Endothelial cell of umbilical vein (primary cell): Measurements from ENCODE around the gene AKAP6. TPM values are rescaled to one million over a fixed set of nuclear protein-coding genes. Genes with fewer than 3 reads are reported as not detected.

Experiments
- BruUV-seq: library from RNA; stranded (reverse); fragments of 400-500 nt; replicated peaks from 2 replicates; lab custom pipeline; 2021; lab: Mats Ljungman, UMichigan
- CTCF ChIA-PET: fragments of 300-600, 350-600 bp; sonication (Branson Sonifier 250); formaldehyde crosslinking; loops from one replicate; lab custom pipeline; 2021; ENCODE audit warnings: antibody characterized with exemption, inconsistent platforms; lab: Charles Lee
- POLR2A ChIA-PET: fragments of 300-600, 350-600 bp; sonication (Branson Sonifier 250); formaldehyde crosslinking; loops from one replicate; lab custom pipeline; 2021; ENCODE audit warnings: antibody characterized with exemption, inconsistent platforms; lab: Charles Lee
- DNase-seq: peaks from one replicate; pipeline ENCODE4 v3.0.0-alpha.2; 2011; ENCODE audit warnings: low read depth, low spot score
- FAIRE-seq: peaks from 2 replicates; lab custom pipeline; 2011; peaks lifted over from hg19 to GRCh38; lab: Jason Lieb, UNC
- H2AFZ ChIP-seq: 2 replicates; pipeline ENCODE4 v1.6.0; 2012; ENCODE audit warnings: low read depth, low read length, control low read depth, inconsistent platforms
- H3K27ac ChIP-seq: 2 replicates; pipeline ENCODE4 v1.5.1; 2011; ENCODE audit warnings: low read depth, mild to moderate bottlenecking, control low read depth, low read length, moderate library complexity; ENCODE audit not compliant: insufficient read depth
- H3K27me3 ChIP-seq, 2 experiments: 2 replicates each; pipeline versions ENCODE4 v1.6.0 to v1.6.1; 2011; ENCODE audit warnings: low read length in 2 of 2, mixed read lengths in 1 of 2; ENCODE audit not compliant: control insufficient read depth in 2 of 2, insufficient read depth in 2 of 2
- H3K36me3 ChIP-seq, 2 experiments: 2 replicates in 1 of 2; 3 replicates in 1 of 2; pipeline ENCODE4 v1.5.1; 2011; ENCODE audit warnings: low read length in 2 of 2, mild to moderate bottlenecking in 1 of 2, moderate library complexity in 1 of 2; ENCODE audit not compliant: control insufficient read depth in 2 of 2, insufficient read depth in 2 of 2; ENCODE audit errors: extremely low read depth in 1 of 2
- H3K4me1 ChIP-seq: 3 replicates; pipeline ENCODE4 v1.5.1; 2011; ENCODE audit warnings: mild to moderate bottlenecking, low read length; ENCODE audit not compliant: control insufficient read depth, insufficient read depth; ENCODE audit errors: extremely low read depth
- H3K4me2 ChIP-seq: 2 replicates; pipeline ENCODE4 v1.6.1; 2011; ENCODE audit warnings: low read length, control low read depth, mixed read lengths; ENCODE audit not compliant: insufficient read depth
- H3K4me3 ChIP-seq, 3 experiments: fragments of 200-600 bp in 1 of 3; sonication (generic), shearing (Covaris generic) in 1 of 3; replicated peaks in 1 of 3; 2 replicates each; pipeline ENCODE4 v1.5.1; 2011 to 2016; ENCODE audit warnings: control low read depth in 3 of 3, low read length in 3 of 3, mild to moderate bottlenecking in 2 of 3, inconsistent platforms in 1 of 3, low read depth in 1 of 3, moderate library complexity in 1 of 3; ENCODE audit not compliant: insufficient read depth in 1 of 3
- H3K79me2 ChIP-seq: 2 replicates; pipeline ENCODE4 v1.6.0; 2012; ENCODE audit warnings: low read length, inconsistent platforms; ENCODE audit not compliant: control insufficient read depth, insufficient read depth
- H3K9ac ChIP-seq: replicated peaks from 2 replicates; pipeline ENCODE3; 2011; ENCODE audit warnings: low read length, control low read depth; ENCODE audit not compliant: insufficient read depth; ENCODE audit errors: extremely low read depth
- H3K9me1 ChIP-seq: replicated peaks from 3 replicates; pipeline ENCODE4 v1.6.0; 2011; ENCODE audit warnings: mild to moderate bottlenecking, low read length; ENCODE audit not compliant: control insufficient read depth, insufficient read depth; ENCODE audit errors: extremely low read depth
- H3K9me3 ChIP-seq: replicated peaks from 2 replicates; pipeline ENCODE4 v1.5.1; 2012; ENCODE audit warnings: low read length, inconsistent platforms; ENCODE audit not compliant: control insufficient read depth, insufficient read depth
- H4K20me1 ChIP-seq: replicated peaks from 2 replicates; pipeline ENCODE3; 2011; ENCODE audit warnings: mild to moderate bottlenecking, low read length; ENCODE audit not compliant: control insufficient read depth, insufficient read depth; ENCODE audit errors: extremely low read depth
- FOS ChIP-seq: IDR thresholded peaks from 2 replicates; pipeline ENCODE4 v1.6.1; 2011; ENCODE audit warnings: mild to moderate bottlenecking, low read length, moderate library complexity, borderline replicate concordance; ENCODE audit not compliant: insufficient read depth
- GATA2 ChIP-seq: IDR thresholded peaks from 2 replicates; pipeline ENCODE4 v1.7.0; 2011; ENCODE audit warnings: low read depth, mild to moderate bottlenecking, moderate library complexity, mixed read lengths, low read length; ENCODE audit not compliant: insufficient read length, insufficient read depth
- JUN ChIP-seq: IDR thresholded peaks from 2 replicates; pipeline ENCODE4 v1.6.1; 2011; ENCODE audit warnings: borderline replicate concordance, low read depth; ENCODE audit not compliant: insufficient read length, insufficient read depth
- MYC ChIP-seq: IDR thresholded peaks from one replicate; pipeline ENCODE4 v1.6.1; 2011; ENCODE audit warnings: mild to moderate bottlenecking, low read depth, low read length
- dilution Hi-C: fragments of 300-500 bp; cut with MboI; formaldehyde crosslinking; loops from one replicate; pipeline ENCODE4 v1.15.0; 2019; ENCODE audit warnings: low sequenced_read_pairs; ENCODE audit not compliant: extremely low pct_ligation_motif_present
- intact Hi-C: fragments of 100-400 bp; cut with micrococcal nuclease; formaldehyde crosslinking; loops from one replicate; pipeline ENCODE4 v1.10.0; 2022
- polyA plus RNA-seq, 4 experiments: library from polyadenylated mRNA; depleted of rRNA in 3 of 4; stranded (reverse) in 3 of 4; unstranded in 1 of 4; fragments of >200 nt; gene quantifications; 2 replicates each; pipeline versions ENCODE4 v1.2.1 to v1.2.3, GENCODE V29; 2011 to 2012; ENCODE audit warnings: missing spikeins in 1 of 4
- total RNA-seq: library from RNA; stranded (reverse); gene quantifications from 2 replicates; pipeline ENCODE4 v1.2.3, GENCODE V29; 2021
- TF ChIP-seq, protein P1 (sequence below), 2 donors: IDR thresholded peaks; 1 replicate in 1 of 2; 2 replicates in 1 of 2; pipeline ENCODE4 v1.5.1; 2011; ENCODE audit warnings: low read length in 2 of 2, mild to moderate bottlenecking in 2 of 2, moderate library complexity in 2 of 2, control low read depth in 1 of 2, inconsistent platforms in 1 of 2, low read depth in 1 of 2; ENCODE audit not compliant: insufficient read depth in 1 of 2; ENCODE audit errors: extremely low read depth in 1 of 2
- TF ChIP-seq, protein P2 (sequence below): IDR thresholded peaks from 2 replicates; pipeline ENCODE4 v1.6.1; 2011; ENCODE audit not compliant: insufficient read depth, insufficient read length

The AKAP6 gene
- total and polyA plus RNA-seq, 2 donors (not counting 3 experiments of a cell fraction or from before 2014, with no cell fraction given) = 0.03 to 0.49 TPM

DNA sequence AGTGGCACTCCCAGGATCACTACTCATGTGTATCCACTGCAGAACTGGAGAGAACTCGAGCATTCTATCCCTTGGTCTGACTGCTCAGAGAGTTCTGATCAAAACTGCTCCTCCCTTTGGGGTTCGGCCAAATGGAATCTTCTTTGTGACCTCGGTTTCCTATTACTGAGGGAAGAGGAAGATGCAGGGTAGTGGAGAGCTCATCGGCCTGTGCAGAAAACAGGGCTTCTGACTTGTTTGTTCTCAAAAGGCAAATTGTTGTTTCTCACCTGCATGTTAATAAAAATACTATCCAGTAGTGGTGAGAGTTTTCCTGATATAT, 17.1 kb upstream of the AKAP6 start:
- FAIRE-seq = no peak
- no peak overlapping the region for H3K4me3 ChIP-seq
- no peaks in the 10 kb centered on the region for H3K36me3 ChIP-seq
- no peaks in the 10 kb centered on the region for H3K4me1 ChIP-seq
- H3K9ac ChIP-seq = no peak overlapping the region
- no peaks in the 10 kb centered on the region for H3K9me3 ChIP-seq
- no peak for DNase-seq
- H3K9me1 ChIP-seq = no peaks in the 10 kb centered on the region
- H3K79me2 ChIP-seq = no peaks in the 10 kb centered on the region
- no peak overlapping the region for H2AFZ ChIP-seq
- no peak overlapping the region for H3K27ac ChIP-seq
- no peaks in the 10 kb centered on the region for H4K20me1 ChIP-seq
- no peak overlapping the region for H3K4me2 ChIP-seq
- TF ChIP-seq JUN = no peak
- TF ChIP-seq MYC = no peak
- no peak for TF ChIP-seq FOS
- TF ChIP-seq GATA2 = no peak
- TF ChIP-seq, protein P1, sequence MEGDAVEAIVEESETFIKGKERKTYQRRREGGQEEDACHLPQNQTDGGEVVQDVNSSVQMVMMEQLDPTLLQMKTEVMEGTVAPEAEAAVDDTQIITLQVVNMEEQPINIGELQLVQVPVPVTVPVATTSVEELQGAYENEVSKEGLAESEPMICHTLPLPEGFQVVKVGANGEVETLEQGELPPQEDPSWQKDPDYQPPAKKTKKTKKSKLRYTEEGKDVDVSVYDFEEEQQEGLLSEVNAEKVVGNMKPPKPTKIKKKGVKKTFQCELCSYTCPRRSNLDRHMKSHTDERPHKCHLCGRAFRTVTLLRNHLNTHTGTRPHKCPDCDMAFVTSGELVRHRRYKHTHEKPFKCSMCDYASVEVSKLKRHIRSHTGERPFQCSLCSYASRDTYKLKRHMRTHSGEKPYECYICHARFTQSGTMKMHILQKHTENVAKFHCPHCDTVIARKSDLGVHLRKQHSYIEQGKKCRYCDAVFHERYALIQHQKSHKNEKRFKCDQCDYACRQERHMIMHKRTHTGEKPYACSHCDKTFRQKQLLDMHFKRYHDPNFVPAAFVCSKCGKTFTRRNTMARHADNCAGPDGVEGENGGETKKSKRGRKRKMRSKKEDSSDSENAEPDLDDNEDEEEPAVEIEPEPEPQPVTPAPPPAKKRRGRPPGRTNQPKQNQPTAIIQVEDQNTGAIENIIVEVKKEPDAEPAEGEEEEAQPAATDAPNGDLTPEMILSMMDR (IDR thresholded peaks at IDR 0.05; ENCODE audit: extremely low read depth in 1 of 2, insufficient read depth in 1 of 2, low read depth in 1 of 2, low read length in 2 of 2) = no peak
- TF ChIP-seq, protein P2, sequence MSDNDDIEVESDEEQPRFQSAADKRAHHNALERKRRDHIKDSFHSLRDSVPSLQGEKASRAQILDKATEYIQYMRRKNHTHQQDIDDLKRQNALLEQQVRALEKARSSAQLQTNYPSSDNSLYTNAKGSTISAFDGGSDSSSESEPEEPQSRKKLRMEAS = no peak
- intact Hi-C loops = no loop called here
- dilution Hi-C loops = no loop called here
- ChIA-PET CTCF (interaction anchor here (0.9 to 2.4 kb wide), 2 partner anchors 57 to 157 kb away, joined by 3 to 5 read pairs; no protein-coding TSS in a partner anchor), POLR2A (no interaction called here)
- no TSS peak for BruUV-seq
- H3K27me3 ChIP-seq = no peaks in the 10 kb centered on the region
